GM19351 (cell line): ENCODE measurements around the gene EXOC1L.

Experiments
- ATAC-seq: cut with Tn5 transposase; IDR thresholded peaks from one replicate; pipeline ENCODE4 v1.9.1; 2021; ENCODE audit warnings: mild to moderate bottlenecking, moderate library complexity; ENCODE audit not compliant: unreplicated experiment

Gene EXOC1L, protein sequence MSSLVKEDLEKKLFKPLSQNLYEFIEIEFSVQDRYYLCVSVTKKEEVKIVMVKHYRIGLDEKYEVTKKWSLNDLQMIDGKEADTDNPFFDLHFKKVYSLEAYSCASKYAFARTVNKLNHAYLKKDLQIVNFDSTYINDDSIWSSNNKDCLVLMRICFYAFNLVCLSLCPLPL

GRCh38 chr4:55819634-55820033 lies at the start of gene EXOC1L:
TSS of gene EXOC1L (plus strand) at chr4:55819790. CDS start at chr4:55820027, 237 bp downstream.
- no peak for ATAC-seq

GRCh38 chr4:55770662-55771061 lies 48.9 kb upstream of the EXOC1L start:
- ATAC-seq, result no peak

DNA sequence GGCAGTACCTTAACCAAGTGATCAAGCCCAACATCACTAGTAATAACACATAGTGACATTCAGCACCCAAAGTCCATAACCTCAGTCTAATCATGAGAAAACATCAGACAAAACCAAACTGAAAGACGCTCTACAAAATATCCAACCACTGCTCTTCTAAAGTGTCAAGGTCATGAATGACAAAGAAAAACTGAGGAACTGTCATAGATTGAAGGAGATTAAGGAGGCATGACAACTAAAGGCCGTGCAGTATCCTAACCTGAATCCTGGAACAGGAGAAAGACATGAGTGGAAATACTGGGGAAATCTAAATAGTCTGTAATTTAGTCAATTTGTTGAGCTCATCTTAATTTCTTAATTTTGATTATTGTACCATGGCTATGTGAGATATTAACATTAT lies 38.2 kb upstream of the EXOC1L start:
- no peak for ATAC-seq

DNA sequence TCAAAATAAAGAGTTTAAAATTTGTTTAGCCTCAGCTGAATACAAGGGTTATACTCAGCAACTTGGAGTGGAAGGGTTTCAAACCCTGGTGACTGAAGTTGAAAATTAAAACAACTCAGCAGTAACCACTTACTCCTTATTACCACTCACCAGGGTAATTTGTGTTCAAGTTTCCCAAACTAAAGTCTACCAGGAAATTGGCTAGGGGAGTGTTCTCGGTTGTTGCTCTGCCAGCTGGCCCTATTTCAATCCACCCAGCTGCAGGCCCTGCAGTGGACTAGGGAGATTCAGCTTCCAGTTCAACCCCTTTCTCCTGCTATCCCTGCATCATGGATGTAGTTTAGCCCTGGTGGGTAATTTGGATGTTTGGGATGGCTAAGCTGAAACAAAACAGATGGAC lies 37.8 kb upstream of the EXOC1L start:
- ATAC-seq, result no peak

- ATAC-seq, result no peak
Observed at GRCh38 chr4:55783584-55783983, 36.0 kb upstream of the EXOC1L start.

DNA sequence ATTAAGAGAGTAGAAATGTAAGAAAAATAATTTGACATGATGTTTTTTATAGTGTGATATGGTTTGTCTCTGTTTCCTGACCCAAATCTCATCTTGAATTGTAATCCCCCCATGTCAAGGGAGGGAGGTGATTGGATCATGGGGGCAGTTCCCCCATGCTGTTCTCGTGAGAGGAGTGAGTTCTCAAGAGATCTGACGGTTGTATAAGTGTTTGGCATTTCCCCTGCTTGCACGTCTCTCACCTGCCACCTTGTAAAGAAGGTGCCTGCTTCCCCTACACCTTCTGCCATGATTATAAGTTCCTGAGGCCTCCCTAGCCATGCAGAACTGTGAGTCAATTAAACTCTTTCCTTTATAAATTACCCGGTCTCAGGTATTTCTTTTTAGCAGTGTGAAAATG lies 34.8 kb upstream of the EXOC1L start:
- ATAC-seq, result no peak

GRCh38 chr4:55791666-55792065 lies 27.9 kb upstream of the EXOC1L start:
- no peak for ATAC-seq

- ATAC-seq, result no peak
Observed at GRCh38 chr4:55793479-55793878, 26.1 kb upstream of the EXOC1L start.

DNA sequence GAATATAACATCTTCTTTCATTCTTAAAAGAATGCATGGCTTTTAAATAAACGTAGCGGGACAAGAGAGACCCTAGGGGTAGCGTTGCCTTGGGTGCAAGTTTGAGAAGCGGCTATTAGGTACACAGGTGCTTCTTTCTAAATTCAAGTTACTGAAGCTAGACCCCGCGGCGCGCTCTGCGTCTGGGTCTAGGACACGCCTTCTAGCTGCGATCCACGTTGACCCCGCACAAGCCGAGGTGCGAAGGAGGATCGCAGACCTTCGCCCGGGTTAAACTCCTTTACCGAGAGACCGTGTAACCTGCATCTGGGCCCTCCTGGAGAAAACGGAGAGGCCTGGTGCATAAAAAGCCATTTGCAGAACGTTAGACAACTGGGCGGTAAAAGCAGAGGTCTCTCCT lies 25.5 kb upstream of the EXOC1L start:
- ATAC-seq, result no peak

DNA sequence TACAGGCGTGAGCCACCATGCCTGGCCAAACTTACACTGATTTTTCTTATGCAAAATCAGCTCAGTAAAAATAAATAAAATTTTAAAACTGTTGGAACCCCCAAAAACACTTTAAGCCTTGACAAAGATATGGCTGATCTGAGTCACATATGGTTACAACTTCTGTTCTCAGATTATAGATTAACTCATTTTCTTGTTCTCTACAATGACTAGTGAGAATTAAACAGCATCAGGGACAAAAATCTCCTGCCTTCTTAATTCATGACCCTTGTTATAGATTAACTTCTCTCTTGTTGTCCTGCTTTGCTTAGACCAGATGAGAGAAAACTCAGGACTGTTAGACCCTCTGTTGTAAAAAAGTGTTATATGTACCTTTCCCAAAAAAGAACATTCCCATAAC lies 24.2 kb upstream of the EXOC1L start:
- ATAC-seq, result no peak

- ATAC-seq, result no peak
Observed at GRCh38 chr4:55801498-55801897, 18.1 kb upstream of the EXOC1L start.

- ATAC-seq, result no peak
Observed at GRCh38 chr4:55807556-55807955, 12.0 kb upstream of the EXOC1L start.

GRCh38 chr4:55808186-55808585 lies 11.4 kb upstream of the EXOC1L start:
- no peak for ATAC-seq

DNA sequence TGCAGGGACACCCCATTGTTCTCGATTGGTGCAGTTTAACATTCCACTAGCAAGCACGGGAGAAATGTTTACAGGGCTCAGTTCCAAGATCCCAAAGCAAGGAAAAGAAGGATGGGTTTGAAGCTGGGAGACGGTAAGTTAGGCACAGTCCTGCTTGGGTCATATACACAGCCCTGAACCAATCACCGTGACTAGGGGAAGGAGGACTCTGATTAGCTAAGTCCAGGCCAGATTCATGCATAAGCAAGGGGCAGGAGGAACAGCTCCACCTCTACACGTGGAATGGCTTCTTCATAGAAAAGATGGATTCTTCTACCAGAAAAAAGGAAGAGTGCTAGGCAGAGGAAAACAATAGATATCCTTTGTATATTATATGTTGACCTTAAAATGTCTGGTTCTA lies 11.0 kb upstream of the EXOC1L start:
- ATAC-seq, result no peak

GRCh38 chr4:55817691-55818090 lies 1.9 kb upstream of the EXOC1L start:
- ATAC-seq, result no peak

DNA sequence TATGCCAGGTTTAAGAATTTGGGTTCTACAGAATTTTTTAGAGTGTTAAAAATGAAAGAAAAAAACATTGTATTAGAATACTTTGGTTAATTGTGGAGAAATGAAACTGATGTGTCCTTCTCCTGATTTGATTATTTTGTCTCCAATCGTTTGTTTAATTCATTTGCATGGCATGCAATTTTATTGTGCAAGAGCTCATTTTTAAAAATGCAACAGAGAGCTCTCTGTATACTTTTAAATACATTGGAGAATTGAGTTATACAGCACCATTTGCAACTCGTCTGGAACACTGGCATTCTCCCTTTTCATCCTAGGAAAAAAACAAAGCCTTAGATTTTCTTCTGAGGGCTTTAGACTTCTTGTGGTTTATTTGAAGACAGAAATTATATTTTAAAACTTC lies 689 bp downstream of the EXOC1L start:
- ATAC-seq, result no peak

GRCh38 chr4:55822329-55822728 lies 2.7 kb downstream of the EXOC1L start:
- ATAC-seq, result no peak

DNA sequence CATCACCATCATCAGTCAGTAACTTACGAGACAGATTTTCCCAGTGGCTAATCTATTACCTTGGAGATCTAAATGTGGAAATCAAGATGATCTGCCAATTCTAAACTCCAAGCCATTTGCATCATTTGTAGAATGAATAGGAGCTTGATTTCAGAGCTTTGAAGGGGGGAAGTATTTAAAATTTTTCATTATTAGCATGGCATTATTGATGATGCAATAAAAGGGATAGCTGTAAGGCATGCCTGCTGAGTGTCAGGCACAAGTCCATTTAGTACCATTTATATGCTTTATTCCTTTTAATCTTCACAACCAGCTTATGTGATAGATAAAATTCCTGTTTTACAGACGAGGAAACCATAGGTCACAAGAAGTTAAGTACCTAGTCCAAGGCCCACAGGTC lies 5.3 kb downstream of the EXOC1L start:
- no peak for ATAC-seq

GRCh38 chr4:55826986-55827385 lies 7.4 kb downstream of the EXOC1L start:
- no peak for ATAC-seq

DNA sequence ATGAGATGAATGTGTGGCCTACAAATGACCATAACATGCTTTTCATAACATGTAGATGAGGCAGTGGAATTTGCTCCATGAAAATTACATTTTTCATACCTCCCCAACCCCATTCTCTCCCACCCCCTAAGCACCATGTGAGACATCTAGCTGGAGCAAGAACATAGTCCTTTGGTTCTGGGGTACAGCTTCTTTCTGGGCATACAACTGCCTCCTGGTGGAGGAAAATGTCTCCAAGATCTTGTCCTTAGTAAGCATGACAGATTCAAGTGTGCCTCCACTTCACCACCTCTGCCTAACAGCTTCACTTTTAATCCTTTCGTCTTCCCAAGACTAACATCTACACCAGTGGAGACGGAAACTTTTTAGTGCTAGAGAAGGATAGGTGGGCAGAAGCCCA lies 8.0 kb downstream of the EXOC1L start:
- ATAC-seq, result no peak

DNA sequence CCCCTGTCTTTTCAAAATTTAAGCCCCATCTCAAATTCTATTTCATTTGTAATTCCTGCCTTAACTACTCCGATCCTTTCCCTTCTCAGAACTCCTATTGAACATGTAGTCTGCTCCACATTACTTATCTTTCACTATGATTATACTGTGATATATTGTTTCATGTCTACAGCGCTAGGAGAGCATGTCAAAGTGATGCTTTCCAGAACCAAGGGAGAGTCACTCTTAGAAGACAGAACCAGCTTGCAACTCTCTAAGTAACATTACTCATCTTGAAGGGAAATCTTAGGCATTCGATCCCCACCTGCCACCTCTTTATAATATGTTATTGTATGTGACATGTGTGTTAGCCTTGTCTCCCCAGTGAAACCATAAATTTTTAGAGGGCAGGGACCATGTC lies 10.5 kb downstream of the EXOC1L start:
- ATAC-seq, result no peak

DNA sequence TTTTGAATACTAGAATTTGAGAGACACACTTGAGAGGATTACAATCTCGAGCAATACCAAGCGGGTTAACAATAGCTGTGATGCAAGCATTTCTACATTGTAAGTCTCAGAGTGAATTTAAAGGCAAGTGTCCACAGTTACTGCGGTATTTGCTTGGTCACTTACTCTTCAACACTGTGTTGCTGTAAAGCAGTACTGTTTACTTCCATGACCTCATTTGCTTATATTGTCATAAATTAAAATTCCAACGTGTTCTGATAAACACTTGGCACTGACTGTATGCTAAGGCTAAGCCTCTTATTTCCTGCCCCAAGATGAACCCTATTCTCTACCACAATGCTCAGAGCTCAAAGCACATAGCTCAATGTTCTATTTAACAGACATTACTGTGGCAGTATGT lies 11.1 kb downstream of the EXOC1L start:
- ATAC-seq, result no peak

GRCh38 chr4:55834086-55834795 lies 14.7 kb downstream of the EXOC1L start:
- ATAC-seq, result no peak
